ENCODE data around the gene ZMYM4.

GRCh38 chr1:35300376-35300775, 31.9 kb downstream of the ZMYM4 start:
- TF ChIP-seq SMC3 (IDR thresholded peaks at IDR 0.05), result no peak
- TF ChIP-seq CTCF (IDR thresholded peaks at IDR 0.05), result no peak
- TF ChIP-seq BHLHE40 (IDR thresholded peaks at IDR 0.05; ENCODE audit: low read depth, low read length), result no peak
- no peak for TF ChIP-seq POLR2A (IDR thresholded peaks at IDR 0.05; ENCODE audit: low read length)
- TF ChIP-seq JUNB (IDR thresholded peaks at IDR 0.05), result no peak
- TF ChIP-seq ELK1 (IDR thresholded peaks at IDR 0.05; ENCODE audit: low read depth, low read length), result no peak

Data from A549 (cell line).